HG03558 (cell line): Measurements from ENCODE around the gene THY1.
"Not testable (repeated sequence)": the region's sequence is repeated elsewhere in the genome, so short reads cannot be mapped to it uniquely, and the experiment has no call there.

Experiments used
- ATAC-seq: cut with Tn5 transposase; IDR thresholded peaks from one replicate; pipeline ENCODE4 v1.9.1; 2021; ENCODE audit warnings: moderate number of reproducible peaks; ENCODE audit not compliant: unreplicated experiment; ENCODE audit errors: extremely low read depth

Gene THY1

DNA sequence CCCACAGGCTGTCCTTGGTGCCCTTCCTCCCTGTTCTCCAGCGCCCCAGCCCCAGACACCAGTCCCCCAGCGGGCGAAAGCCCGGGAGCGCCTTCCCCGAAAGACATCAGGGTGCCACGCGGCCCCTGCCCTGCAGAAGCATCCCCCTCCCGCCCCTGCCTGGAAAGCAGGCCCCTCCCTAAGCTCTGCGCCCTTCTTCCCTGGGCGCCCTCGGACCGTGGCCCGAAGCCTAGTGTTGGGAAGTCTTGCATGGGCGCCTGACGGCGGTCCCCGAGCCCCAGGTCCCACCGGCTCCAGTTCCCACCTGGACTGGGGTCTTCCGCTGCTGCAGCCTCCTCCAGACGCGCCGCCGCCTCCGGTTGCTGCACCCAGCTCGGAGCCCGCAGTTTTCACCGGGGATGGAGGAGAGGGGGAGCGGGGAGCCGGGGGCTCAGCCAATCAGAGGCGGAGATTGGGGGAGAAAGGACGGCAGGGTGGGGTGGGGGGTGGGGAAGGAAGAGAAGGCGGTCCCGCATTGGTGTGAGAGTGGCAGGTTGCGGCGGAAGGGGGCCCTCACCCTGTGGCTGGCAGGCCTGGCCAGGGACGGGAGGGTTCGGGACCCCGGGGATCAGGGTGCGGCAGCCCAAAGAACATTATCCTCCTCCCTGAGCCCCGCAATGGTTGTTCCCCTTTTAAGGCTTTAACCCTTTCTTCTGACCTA is at the start of gene THY1:
Gene THY1 (minus strand): TSS at position 364 of the 700 bp plus-strand sequence. CDS start 2,267 bp downstream, outside the sequence.
- ATAC-seq, result no peak

- no peak for ATAC-seq
Measured at GRCh38 chr11:119472186-119472855, 49.3 kb upstream of the THY1 start.

DNA sequence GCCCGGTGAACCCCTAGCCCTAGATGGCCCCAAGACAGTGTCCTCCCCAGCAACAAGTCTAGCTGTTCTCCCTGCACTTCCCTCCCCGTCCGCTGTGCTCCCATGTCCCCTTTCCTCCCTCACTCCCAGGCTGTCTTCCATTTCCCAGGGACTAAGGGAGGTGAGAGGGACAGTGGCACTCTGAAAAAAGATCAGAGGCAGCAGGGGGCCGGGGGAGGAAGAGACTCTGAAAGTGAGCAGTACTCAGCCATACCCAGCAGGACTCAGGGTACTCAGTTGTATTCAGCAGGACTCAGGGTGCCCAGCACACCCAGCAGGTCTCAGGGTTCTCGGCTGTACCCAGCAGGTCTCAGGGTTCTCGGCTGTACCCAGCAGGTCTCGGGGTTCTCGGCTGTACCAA is 48.4 kb upstream of the THY1 start:
- no peak for ATAC-seq

- no peak for ATAC-seq
Measured at GRCh38 chr11:119470317-119471291, 47.6 kb upstream of the THY1 start.

DNA sequence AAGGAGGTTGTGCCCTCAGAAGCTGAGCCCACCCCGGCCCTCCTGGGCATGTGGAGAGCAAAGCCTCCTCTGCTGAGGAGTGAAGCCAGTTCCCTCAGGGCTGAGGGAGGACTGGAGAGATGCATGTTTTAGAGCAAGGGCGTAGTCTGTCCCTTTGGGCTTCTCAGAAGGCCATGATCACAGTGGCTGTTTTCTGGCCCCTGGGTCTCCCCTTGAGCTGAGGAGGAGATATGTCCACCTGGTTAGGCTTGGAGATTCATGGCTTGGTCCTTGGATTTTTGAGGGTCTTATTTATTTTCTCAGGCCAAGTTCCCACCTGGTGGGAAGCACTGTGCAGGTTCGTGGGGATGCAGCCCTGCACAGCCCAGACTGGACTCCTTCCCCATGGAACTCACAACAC is 46.5 kb upstream of the THY1 start:
- ATAC-seq, result no peak

DNA sequence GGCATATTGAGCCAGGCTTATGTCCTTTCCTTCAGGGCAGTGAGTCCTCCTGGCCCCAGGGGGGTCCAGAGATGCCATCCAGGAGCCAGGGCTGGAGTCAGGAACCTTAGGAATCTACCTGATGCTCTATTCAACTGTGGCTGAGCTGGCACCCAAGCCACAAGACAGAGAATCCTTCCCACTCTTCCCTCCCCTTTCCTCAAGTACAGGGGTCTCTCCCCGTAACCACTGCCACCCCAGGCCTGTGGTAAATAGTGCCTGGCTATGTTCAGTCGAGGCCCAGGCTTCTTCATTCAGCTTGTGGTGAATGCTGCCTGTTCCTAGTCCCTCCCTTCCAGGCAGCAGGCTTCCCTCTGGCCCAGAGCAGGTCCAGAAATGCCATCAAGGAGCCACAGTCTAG is 45.5 kb upstream of the THY1 start:
- ATAC-seq, result no peak

GRCh38 chr11:119461229-119461963 is 38.4 kb upstream of the THY1 start:
- no peak for ATAC-seq

- no peak for ATAC-seq
Measured at GRCh38 chr11:119460582-119460981, 37.6 kb upstream of the THY1 start.

DNA sequence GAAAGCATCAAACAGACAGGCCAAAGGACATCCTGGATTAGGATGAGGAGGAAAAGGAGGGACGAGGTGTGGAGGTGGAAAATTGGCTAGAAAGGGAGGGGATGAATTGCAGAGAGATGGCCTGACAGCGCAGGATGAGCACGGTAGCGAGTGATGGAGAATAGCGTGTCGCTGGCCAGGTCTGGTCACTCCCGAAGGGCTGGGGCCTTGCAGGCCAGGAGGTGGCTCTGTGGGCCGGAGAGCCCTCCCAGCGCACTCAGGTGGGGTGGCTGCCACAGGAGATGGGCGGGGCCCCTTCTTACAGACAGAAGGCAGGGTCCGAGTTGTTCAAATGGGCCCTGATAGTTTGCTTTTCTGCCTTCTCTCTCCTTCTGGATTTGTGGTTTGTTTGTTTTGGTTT is 37.1 kb upstream of the THY1 start:
- no peak for ATAC-seq

GRCh38 chr11:119459293-119459976 is 36.5 kb upstream of the THY1 start:
- ATAC-seq, result no peak

GRCh38 chr11:119455708-119456107 is 32.7 kb upstream of the THY1 start:
- not testable (repeated sequence) for ATAC-seq

- ATAC-seq, result not testable (repeated sequence)
Measured at GRCh38 chr11:119455241-119455640, 32.3 kb upstream of the THY1 start.

- ATAC-seq, result no peak
Measured at GRCh38 chr11:119453881-119454280, 30.9 kb upstream of the THY1 start.

DNA sequence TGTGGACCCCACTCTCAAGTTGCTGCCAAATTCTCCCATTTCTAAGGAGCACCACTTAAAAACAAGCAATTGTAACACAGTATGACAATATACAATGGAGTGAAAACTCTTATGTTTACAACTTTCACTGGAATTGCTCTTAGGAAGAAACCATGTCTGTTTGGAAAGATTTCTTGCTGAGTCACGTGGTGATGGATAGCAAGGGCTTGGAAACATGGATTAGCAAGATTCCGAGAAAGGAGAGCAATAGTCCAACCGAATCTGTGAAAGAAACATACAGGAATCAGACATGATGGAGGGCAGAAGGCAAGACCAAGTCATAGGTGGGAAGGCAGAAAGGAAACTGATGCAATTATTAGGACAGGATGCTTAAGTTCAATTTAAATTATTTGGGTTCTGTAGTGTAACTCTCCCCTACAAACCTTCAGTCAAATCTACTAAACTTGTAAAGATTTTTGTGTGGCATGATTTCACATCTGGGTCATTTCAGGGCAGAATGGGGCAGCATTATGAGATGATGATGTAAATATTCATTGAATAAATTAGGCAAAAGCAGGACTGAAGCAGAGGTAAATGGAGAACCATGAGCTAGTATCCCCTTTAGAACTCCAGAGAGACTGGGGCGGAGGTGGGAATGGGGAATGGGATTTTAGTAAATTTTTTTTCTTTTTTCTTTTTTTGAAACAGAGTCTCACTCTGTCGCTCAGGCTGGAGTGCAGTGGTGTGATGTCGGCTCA is 27.8 kb upstream of the THY1 start:
- ATAC-seq, result no peak

DNA sequence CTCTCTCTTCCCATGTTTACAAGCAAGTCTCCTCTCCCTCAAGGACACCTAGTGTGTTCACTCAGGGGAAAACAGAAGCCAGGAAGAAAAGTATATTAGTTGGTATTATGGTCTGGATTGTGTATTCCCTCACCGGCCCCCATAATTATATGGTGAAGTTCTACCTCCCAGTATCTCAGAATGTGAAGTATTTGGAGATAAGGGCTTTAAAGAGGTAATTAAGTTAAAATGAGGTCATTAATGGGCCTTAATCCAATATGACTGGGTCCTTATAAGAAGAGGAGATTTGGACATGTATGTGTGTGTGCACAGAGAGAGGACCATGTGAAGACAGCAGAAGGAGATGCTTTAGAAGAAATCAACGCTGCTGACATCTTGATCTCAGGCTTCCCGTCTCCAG is 26.5 kb upstream of the THY1 start:
- no peak for ATAC-seq

DNA sequence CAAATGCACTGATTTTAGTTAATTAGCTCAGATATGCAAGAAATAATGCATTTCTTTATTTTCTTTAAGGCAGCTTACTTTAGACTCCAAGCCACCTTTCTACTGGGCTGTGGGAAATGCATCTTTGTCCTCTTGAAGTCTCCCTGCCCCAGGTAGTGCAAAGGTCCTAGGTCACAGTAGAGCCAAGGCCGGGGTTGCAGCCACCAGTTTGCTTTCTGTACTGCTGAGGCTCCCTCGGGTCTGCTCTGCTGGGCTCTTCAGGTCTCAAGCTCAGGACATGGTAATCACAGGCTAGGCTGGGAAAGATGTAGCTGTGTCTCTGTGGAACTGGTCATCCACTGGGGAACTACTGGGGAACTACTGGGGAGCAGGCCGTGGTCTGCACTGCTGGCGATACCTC is 25.4 kb upstream of the THY1 start:
- no peak for ATAC-seq

- no peak for ATAC-seq
Measured at GRCh38 chr11:119447664-119448242, 24.8 kb upstream of the THY1 start.

DNA sequence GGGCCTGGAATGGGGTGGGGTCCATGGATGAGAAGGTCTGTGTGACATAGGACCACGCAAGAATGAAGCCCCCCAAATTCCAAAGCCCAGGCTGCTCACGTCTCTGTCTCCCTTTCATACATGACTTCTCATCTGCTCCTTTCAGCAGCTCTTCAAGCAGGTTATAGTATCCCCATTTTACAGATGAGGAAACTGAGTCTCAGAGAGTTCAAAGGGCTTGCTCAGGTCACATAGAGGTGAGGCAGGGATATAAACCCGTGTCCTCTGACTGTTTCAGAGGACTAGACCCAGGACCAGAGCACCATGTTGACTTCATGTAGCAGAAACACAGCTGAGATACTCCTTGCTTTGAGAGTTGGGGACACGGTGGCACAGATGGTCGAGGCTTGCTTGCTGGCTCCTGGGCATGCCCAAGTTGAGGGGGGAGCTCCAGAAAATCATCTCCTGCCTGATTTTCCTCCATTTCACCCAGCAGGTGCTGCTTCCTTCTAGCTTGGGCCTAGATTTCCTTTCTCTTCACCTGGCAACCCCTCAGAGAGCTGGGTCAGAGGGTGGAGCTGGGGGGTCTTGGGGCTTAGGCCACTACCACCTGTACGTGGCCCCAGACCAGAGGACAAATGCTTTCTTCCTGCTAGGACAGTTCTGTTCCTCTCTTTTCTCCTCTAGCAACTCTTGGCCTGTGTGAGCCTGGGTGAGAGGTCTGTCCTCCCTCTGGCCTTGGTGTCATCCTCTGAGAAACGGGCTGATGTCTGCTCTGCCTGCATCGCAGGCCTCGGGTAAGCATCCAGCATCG is 24.1 kb upstream of the THY1 start:
- ATAC-seq, result no peak
